ENCODE measurements around the gene ATP6V1G1.
A peak's percentile ranks its signal among the peaks of the same experiment; 100 is the strongest.
"Not testable (repeated sequence)": the region's sequence is repeated elsewhere in the genome, so short reads cannot be mapped to it uniquely, and the experiment has no call there.

ATP6V1G1 gene

GRCh38 chr9:114580609-114581193 is 6.9 kb upstream of the ATP6V1G1 start:
- DNase-seq = no peak

GRCh38 chr9:114583371-114584155 is 4.0 kb upstream of the ATP6V1G1 start:
- no peak for DNase-seq

- DNase-seq = no peak
Measured at GRCh38 chr9:114588210-114588609, 641 bp downstream of the ATP6V1G1 start.

- no peak for DNase-seq
Measured at GRCh38 chr9:114588651-114589526, 1.3 kb downstream of the ATP6V1G1 start.

GRCh38 chr9:114590328-114590727 is 2.8 kb downstream of the ATP6V1G1 start:
- no peak for DNase-seq

GRCh38 chr9:114591291-114591787 is 3.8 kb downstream of the ATP6V1G1 start:
- DNase-seq = no peak

GRCh38 chr9:114591849-114592248 is 4.3 kb downstream of the ATP6V1G1 start:
- no peak for DNase-seq

GRCh38 chr9:114592356-114592755 is 4.8 kb downstream of the ATP6V1G1 start:
- no peak for DNase-seq

- no peak for DNase-seq
Measured at GRCh38 chr9:114594136-114594535, 6.6 kb downstream of the ATP6V1G1 start.

- DNase-seq = not testable (repeated sequence)
Measured at GRCh38 chr9:114600502-114601248, 13.1 kb downstream of the ATP6V1G1 start.

GRCh38 chr9:114601787-114602186 is 14.2 kb downstream of the ATP6V1G1 start:
- not testable (repeated sequence) for DNase-seq

- DNase-seq = no peak
Measured at GRCh38 chr9:114602620-114603019, 15.1 kb downstream of the ATP6V1G1 start.

GRCh38 chr9:114603248-114603647 is 15.7 kb downstream of the ATP6V1G1 start:
- no peak for DNase-seq

- DNase-seq = no peak
Measured at GRCh38 chr9:114604989-114605388, 17.4 kb downstream of the ATP6V1G1 start.

GRCh38 chr9:114606068-114606467 is 18.5 kb downstream of the ATP6V1G1 start:
- no peak for DNase-seq

GRCh38 chr9:114606597-114607207 is 19.1 kb downstream of the ATP6V1G1 start:
- DNase-seq = no peak

- no peak for DNase-seq
Measured at GRCh38 chr9:114607671-114608524, 20.3 kb downstream of the ATP6V1G1 start.

- no peak for DNase-seq
Measured at GRCh38 chr9:114608525-114608796, 20.9 kb downstream of the ATP6V1G1 start.

- DNase-seq = peak; percentile 57
Measured at GRCh38 chr9:114611516-114612271, 24.1 kb downstream of the ATP6V1G1 start.

GRCh38 chr9:114612272-114612923 is 24.8 kb downstream of the ATP6V1G1 start:
- DNase-seq = no peak
